ENCODE results near the gene PAIP1.
A peak's percentile ranks its signal among the peaks of the same experiment; 100 is the strongest.
"Not testable (repeated sequence)": the region's sequence is repeated elsewhere in the genome, so short reads cannot be mapped to it uniquely, and the experiment has no call there.

Gene PAIP1

GRCh38 chr5:43560128-43560527 is 3.3 kb upstream of the PAIP1 start:
- H3K4me3 ChIP-seq (ENCODE audit: low read length) = no peak overlapping the region
- TF ChIP-seq CTCF (conservative IDR thresholded peaks at IDR 0.05; ENCODE audit: low read depth, low read length) = no peak
- DNase-seq (ENCODE audit: low read depth) = no peak

- DNase-seq (ENCODE audit: low read depth) = not testable (repeated sequence)
- peak overlapping the region; percentile 94 for H3K4me3 ChIP-seq (ENCODE audit: low read length)
Observed at GRCh38 chr5:43556607-43556856, 345 bp downstream of the PAIP1 start.

- peak overlapping the region; percentile 94 for H3K4me3 ChIP-seq (ENCODE audit: low read length)
- no peak for TF ChIP-seq CTCF (conservative IDR thresholded peaks at IDR 0.05; ENCODE audit: low read depth, low read length)
- DNase-seq (ENCODE audit: low read depth) = no peak
Observed at GRCh38 chr5:43555895-43556606, 826 bp downstream of the PAIP1 start.

GRCh38 chr5:43554497-43554896 is 2.4 kb downstream of the PAIP1 start:
- DNase-seq (ENCODE audit: low read depth) = no peak
- H3K4me3 ChIP-seq (ENCODE audit: low read length) = peak overlapping the region; percentile 94
- TF ChIP-seq CTCF (conservative IDR thresholded peaks at IDR 0.05; ENCODE audit: low read depth, low read length) = no peak

- peak; percentile 42 for DNase-seq (ENCODE audit: low read depth)
- no peak for TF ChIP-seq CTCF (conservative IDR thresholded peaks at IDR 0.05; ENCODE audit: low read depth, low read length)
- no peak overlapping the region for H3K4me3 ChIP-seq (ENCODE audit: low read length)
Observed at GRCh38 chr5:43553381-43553780, 3.5 kb downstream of the PAIP1 start.

- no peak for TF ChIP-seq CTCF (conservative IDR thresholded peaks at IDR 0.05; ENCODE audit: low read depth, low read length)
- H3K4me3 ChIP-seq (ENCODE audit: low read length) = no peak overlapping the region
- DNase-seq (ENCODE audit: low read depth) = no peak
Observed at GRCh38 chr5:43551731-43552130, 5.1 kb downstream of the PAIP1 start.

GRCh38 chr5:43549272-43549671 is 7.6 kb downstream of the PAIP1 start:
- DNase-seq (ENCODE audit: low read depth); H3K4me3 ChIP-seq (ENCODE audit: low read length): not testable (repeated sequence)

- no peak overlapping the region for H3K4me3 ChIP-seq (ENCODE audit: low read length)
- TF ChIP-seq CTCF (conservative IDR thresholded peaks at IDR 0.05; ENCODE audit: low read depth, low read length) = no peak
- DNase-seq (ENCODE audit: low read depth) = no peak
Observed at GRCh38 chr5:43548358-43548757, 8.5 kb downstream of the PAIP1 start.

Measured in retinal pigment epithelial cell (primary cell).